ENCODE measurements around the gene ALDH16A1. TPM values are rescaled to one million over a fixed set of nuclear protein-coding genes. Genes with fewer than 3 reads are reported as not detected.

Gene ALDH16A1
- total and polyA plus RNA-seq, 2 of the 4 experiments (the other 2 are of a cell fraction): 10.4 to 12.9 TPM

GRCh38 chr19:49456326-49456725, 3.3 kb downstream of the ALDH16A1 start:
- H2AK9ac ChIP-seq (replicated peaks; ENCODE audit: low read depth, low read length, poor library complexity): peak overlapping the region; percentile 65
- H3K18ac ChIP-seq (ENCODE audit: low read depth, low read length): no peak overlapping the region
- no peak overlapping the region for H2BK20ac ChIP-seq (ENCODE audit: low read depth, low read length)
- H4K5ac ChIP-seq (ENCODE audit: low read depth, low read length): no peak overlapping the region
- in situ Hi-C loops (cut with MboI; ENCODE audit: low sequenced_read_pairs) (no loop called here), dilution Hi-C loops (cut with HindIII; ENCODE audit: low sequenced_read_pairs, unreplicated experiment) (no loop called here), intact Hi-C loops (cut with micrococcal nuclease) (no loop called here)
- no peak overlapping the region for H2BK120ac ChIP-seq (ENCODE audit: low read depth, low read length)
- ChIA-PET POLR2A (ENCODE audit: unreplicated experiment) (no interaction called here), CTCF (no interaction called here)
- 0 out of 2 replicates have a peak, but pooled peaks cover 5% of the 10 kb centered on the region for H3K9me1 ChIP-seq (ENCODE audit: insufficient read depth, low read length)
- H4K20me1 ChIP-seq (ENCODE audit: insufficient read depth, low read length): peaks cover 3% of the 10 kb centered on the region; the same call in 1 of the 2 replicates
- H3K4me3 ChIP-seq (ENCODE audit: insufficient read depth, low read depth, low read length): no peak overlapping the region
- H3K4me2 ChIP-seq (ENCODE audit: low read depth, low read length): no peak overlapping the region
- H3K23ac ChIP-seq (ENCODE audit: low read depth, low read length): no peak overlapping the region
- no peak overlapping the region for H2AFZ ChIP-seq (replicated peaks; ENCODE audit: low read length, poor library complexity)
- H4K8ac ChIP-seq (ENCODE audit: low read depth in 2 of 2, low read length in 2 of 2): no peak overlapping the region
- H3K14ac ChIP-seq (replicated peaks; ENCODE audit: low read depth, low read length): no peak overlapping the region
- H2BK5ac ChIP-seq (ENCODE audit: low read depth, low read length, poor library complexity, severe bottlenecking): no peak overlapping the region
- TF ChIP-seq MXI1 (IDR thresholded peaks at IDR 0.05; ENCODE audit: borderline replicate concordance, low read depth, low read length) (no peak), NFE2L2 (IDR thresholded peaks at IDR 0.05; ENCODE audit: low read depth, low read length) (peak; percentile 77)
- H4K91ac ChIP-seq (ENCODE audit: insufficient read depth, low read depth, low read length): no peak overlapping the region
- peaks cover 3% of the 10 kb centered on the region for H3K36me3 ChIP-seq (ENCODE audit: control insufficient read depth, insufficient read depth, low read length)
- H3K4me1 ChIP-seq (ENCODE audit: control insufficient read depth, insufficient read depth, low read length): no peaks in the 10 kb centered on the region
- no peaks in the 10 kb centered on the region for H3K27me3 ChIP-seq (ENCODE audit: control insufficient read depth, insufficient read depth, low read length)
- no peak overlapping the region for H3K56ac ChIP-seq (ENCODE audit: extremely low read depth, insufficient read depth, low read length)
- H3K79me1 ChIP-seq (ENCODE audit: low read depth in 1 of 2, low read length in 2 of 2): peaks cover 10 to 29% of the 10 kb centered on the region in 2 experiments; a peak in 3 of 4 replicates
- no peak for DNase-seq
- H3K27ac ChIP-seq (ENCODE audit: insufficient read depth, low read length): no peak overlapping the region; the same call in 1 of the 2 replicates
- no peak for ATAC-seq (ENCODE audit: low read depth)
- no peak overlapping the region for H2BK15ac ChIP-seq (ENCODE audit: low read depth, low read length)
- H3K4ac ChIP-seq (ENCODE audit: low read depth, low read length): no peak overlapping the region
- no peak overlapping the region for H3K9ac ChIP-seq (ENCODE audit: low read depth, low read length)
- BruUV-seq (replicated peaks): no TSS peak
- H3K9me3 ChIP-seq (ENCODE audit: control insufficient read depth, insufficient read depth, low read length): no peaks in the 10 kb centered on the region
- no peak overlapping the region for H2AK5ac ChIP-seq (ENCODE audit: low read depth, low read length)
- no CpG with 5 or more reads among the region's 5 CpGs for WGBS, 2 experiments (ENCODE audit: extremely low coverage in 2 of 2, insufficient read length in 1 of 2)

Measured in IMR-90 (cell line).